ENCODE measurements around the gene STK32B.

- TF ChIP-seq CTCF (conservative IDR thresholded peaks at IDR 0.05; ENCODE audit: low read depth, low read length) (no peak), EZH2 (IDR thresholded peaks at IDR 0.05; ENCODE audit: borderline replicate concordance, low read depth, low read length, poor library complexity, severe bottlenecking) (no peak)
Measured at GRCh38 chr4:5547651-5548249, 496.5 kb downstream of the STK32B start.

Measured in A673 (cell line).